ENCODE measurements around the gene TES.

GRCh38 chr7:116171094-116171493 lies 39.2 kb upstream of the TES start:
- TF ChIP-seq CTCF (IDR thresholded peaks at IDR 0.05), result no peak
- TF ChIP-seq POLR2A (IDR thresholded peaks at IDR 0.05), result no peak

All from testis (tissue), 2 donors.